ENCODE measurements around the gene RNASE7.
A peak's percentile ranks its signal among the peaks of the same experiment; 100 is the strongest.

Gene RNASE7

DNA sequence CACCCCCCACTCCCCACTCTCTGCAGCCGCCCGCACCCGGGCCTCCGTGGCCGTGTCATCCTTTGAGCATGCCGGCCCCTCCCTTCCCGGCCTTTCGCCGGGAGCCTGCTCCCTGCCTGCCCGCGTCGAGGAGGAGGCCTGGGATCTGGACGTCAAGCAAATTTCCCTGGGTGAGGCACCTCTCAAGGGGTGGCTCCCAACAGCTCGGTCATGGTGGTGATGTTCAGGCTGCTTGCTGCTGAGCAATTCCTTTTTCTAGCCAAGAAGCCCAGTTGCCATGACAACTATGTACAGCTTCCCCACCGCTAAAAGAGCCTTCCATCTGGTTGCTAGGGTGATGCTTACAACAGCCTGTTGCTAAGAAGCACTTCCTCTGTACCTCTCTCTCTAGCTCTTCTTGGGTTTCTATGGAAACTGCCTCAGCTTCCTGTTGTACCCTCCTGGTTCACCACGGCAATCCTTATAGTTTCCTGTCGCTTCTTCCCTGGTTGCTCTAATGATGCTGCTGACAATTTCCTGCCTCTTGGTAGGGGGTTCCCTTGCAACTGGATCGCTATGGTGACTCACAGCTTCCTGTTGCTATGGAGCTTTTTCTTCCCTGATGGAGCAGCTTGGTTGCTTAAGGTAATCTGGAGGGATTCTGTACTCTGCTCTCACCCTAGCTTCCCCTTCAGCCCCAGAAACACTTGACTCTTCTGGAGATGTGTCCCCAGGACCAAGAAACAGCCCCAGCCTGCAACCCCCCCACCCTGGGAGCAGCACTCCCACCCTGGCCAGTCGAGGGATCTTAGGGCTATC is 45.3 kb downstream of the RNASE7 start:
- intact Hi-C loops (cut with micrococcal nuclease) = loop anchor here (1.0 kb wide), 1 partner anchor 16 kb away; no protein-coding TSS in a partner anchor
- Mint-ChIP-seq H3K36me3 (ENCODE audit: low read depth) (peaks cover 100% of the 10 kb centered on the region), H3K27me3 (no peaks in the 10 kb centered on the region), H3K4me3 (no peak overlapping the region), H3K9me3 (no peaks in the 10 kb centered on the region), H3K4me1 (ENCODE audit: low read depth) (peaks cover 72% of the 10 kb centered on the region), H3K27ac (peak overlapping the region; percentile 55)

DNA sequence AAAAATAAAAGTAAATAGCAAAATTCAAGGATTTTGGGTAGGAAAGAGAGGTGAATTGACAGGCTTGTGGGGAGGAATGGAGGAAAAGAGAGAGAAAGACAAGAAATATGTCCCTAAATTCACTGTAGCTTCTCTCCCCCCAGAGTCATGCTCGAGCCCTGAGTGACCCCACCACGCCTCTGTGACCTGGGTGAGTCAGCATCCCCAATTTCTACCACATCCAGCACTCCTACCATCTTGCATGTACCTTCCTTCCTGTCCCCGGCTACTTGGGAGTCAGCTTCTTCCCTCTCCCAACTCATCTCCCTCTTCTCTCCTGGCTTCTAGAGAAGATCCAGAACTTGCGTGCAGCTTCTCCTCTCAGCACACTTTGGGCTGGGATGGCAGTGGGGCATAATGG is 46.5 kb downstream of the RNASE7 start:
- no peaks in the 10 kb centered on the region for H3K27me3 Mint-ChIP-seq
- H3K4me3 Mint-ChIP-seq = no peak overlapping the region
- H3K9me3 Mint-ChIP-seq = no peaks in the 10 kb centered on the region
- peak overlapping the region; percentile 24 for H3K27ac Mint-ChIP-seq
- peaks cover 99% of the 10 kb centered on the region for H3K36me3 Mint-ChIP-seq (ENCODE audit: low read depth)
- H3K4me1 Mint-ChIP-seq (ENCODE audit: low read depth) = peaks cover 75% of the 10 kb centered on the region
- intact Hi-C loops (cut with micrococcal nuclease) = no loop called here

- peak overlapping the region; percentile 24 for H3K27ac Mint-ChIP-seq
- no peaks in the 10 kb centered on the region for H3K9me3 Mint-ChIP-seq
- peaks cover 93% of the 10 kb centered on the region for H3K36me3 Mint-ChIP-seq (ENCODE audit: low read depth)
- no peak overlapping the region for H3K4me3 Mint-ChIP-seq
- peaks cover 76% of the 10 kb centered on the region for H3K4me1 Mint-ChIP-seq (ENCODE audit: low read depth)
- intact Hi-C loops (cut with micrococcal nuclease) = no loop called here
- no peaks in the 10 kb centered on the region for H3K27me3 Mint-ChIP-seq
Observed at GRCh38 chr14:21089271-21089670, 47.1 kb downstream of the RNASE7 start.

- peaks cover 73% of the 10 kb centered on the region for H3K4me1 Mint-ChIP-seq (ENCODE audit: low read depth)
- no peak overlapping the region for H3K4me3 Mint-ChIP-seq
- H3K27ac Mint-ChIP-seq = no peak overlapping the region
- H3K9me3 Mint-ChIP-seq = no peaks in the 10 kb centered on the region
- peaks cover 88% of the 10 kb centered on the region for H3K36me3 Mint-ChIP-seq (ENCODE audit: low read depth)
- H3K27me3 Mint-ChIP-seq = no peaks in the 10 kb centered on the region
- intact Hi-C loops (cut with micrococcal nuclease) = loop anchor here (2.0 kb wide), 1 partner anchor 15 kb away; no protein-coding TSS in a partner anchor
Observed at GRCh38 chr14:21089877-21090193, 47.7 kb downstream of the RNASE7 start.

DNA sequence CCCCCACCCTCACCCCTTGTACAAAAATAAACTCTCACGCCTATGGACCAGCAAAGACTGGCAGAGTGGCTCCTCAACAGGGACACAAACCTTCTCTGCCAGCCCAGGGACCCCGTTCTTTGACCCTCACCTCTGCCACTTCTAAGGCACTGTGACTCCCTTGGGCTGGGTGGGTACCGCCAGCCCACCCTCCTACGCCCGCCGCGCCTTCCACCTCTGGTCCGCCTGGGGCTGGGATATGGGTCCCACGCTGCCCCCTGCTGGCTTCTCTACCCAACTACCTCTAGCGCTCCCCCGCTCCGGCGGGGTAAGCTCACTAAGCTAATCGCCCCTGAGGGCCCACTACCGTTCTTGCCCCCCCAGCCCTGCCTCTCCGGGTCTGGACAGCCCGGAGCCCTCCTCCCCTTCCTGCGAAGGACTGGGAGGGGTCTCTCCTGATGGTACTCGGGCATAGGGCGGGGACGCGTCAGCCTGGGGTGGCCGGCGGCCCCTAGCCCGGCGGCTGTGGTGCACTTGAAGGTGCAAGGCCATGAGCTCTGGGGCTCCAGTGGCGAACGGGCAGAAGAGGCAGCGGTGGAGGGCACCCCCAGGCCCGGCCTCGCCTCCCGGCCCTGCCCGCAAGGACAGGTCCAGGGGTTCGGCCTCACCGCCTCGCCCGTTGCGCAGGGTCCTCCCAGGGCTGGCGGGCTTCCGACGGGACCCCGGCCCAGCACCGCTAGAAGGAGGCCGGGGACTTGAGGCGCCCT is 48.2 kb downstream of the RNASE7 start:
- intact Hi-C loops (cut with micrococcal nuclease) = loop anchor here (2.0 kb wide), 1 partner anchor 14 kb away; no protein-coding TSS in a partner anchor
- H3K36me3 Mint-ChIP-seq (ENCODE audit: low read depth) = peaks cover 82% of the 10 kb centered on the region
- no peaks in the 10 kb centered on the region for H3K9me3 Mint-ChIP-seq
- peaks cover 68% of the 10 kb centered on the region for H3K4me1 Mint-ChIP-seq (ENCODE audit: low read depth)
- H3K27ac Mint-ChIP-seq = peak overlapping the region; percentile 2
- no peak overlapping the region for H3K4me3 Mint-ChIP-seq
- no peaks in the 10 kb centered on the region for H3K27me3 Mint-ChIP-seq

GRCh38 chr14:21090940-21091663 is 48.9 kb downstream of the RNASE7 start:
- no peak overlapping the region for H3K4me3 Mint-ChIP-seq
- intact Hi-C loops (cut with micrococcal nuclease) = loop anchor here (2.0 kb wide), 1 partner anchor 14 kb away; no protein-coding TSS in a partner anchor
- peaks cover 75% of the 10 kb centered on the region for H3K36me3 Mint-ChIP-seq (ENCODE audit: low read depth)
- H3K27me3 Mint-ChIP-seq = no peaks in the 10 kb centered on the region
- peak overlapping the region; percentile 17 for H3K27ac Mint-ChIP-seq
- H3K9me3 Mint-ChIP-seq = no peaks in the 10 kb centered on the region
- H3K4me1 Mint-ChIP-seq (ENCODE audit: low read depth) = peaks cover 61% of the 10 kb centered on the region

DNA sequence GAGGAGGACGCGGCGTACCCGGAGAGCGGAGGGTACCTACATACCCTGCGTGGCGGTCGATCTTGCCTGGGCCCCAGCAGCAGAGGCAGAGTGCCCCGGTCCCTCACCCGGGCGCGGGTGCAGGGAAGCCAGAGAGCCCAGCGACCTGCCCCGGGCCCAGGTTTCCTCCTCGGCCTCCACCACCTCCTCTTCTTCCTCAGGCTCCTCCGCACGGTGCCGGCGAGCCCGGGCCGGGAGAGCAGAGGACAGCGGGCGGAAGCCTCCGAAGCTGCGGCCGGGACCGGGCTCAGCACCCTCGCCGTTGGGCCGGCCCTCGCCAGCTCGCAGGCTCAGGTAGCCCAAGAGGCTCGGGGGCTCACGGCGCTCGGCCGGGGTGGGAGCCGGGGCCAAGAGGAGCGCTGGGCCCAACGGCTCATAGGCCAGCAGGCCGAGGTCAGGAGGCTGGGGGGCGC is 49.7 kb downstream of the RNASE7 start:
- H3K36me3 Mint-ChIP-seq (ENCODE audit: low read depth) = peaks cover 68% of the 10 kb centered on the region
- H3K9me3 Mint-ChIP-seq = no peaks in the 10 kb centered on the region
- no peak overlapping the region for H3K4me3 Mint-ChIP-seq
- H3K27ac Mint-ChIP-seq = peak overlapping the region; percentile 17
- peaks cover 60% of the 10 kb centered on the region for H3K4me1 Mint-ChIP-seq (ENCODE audit: low read depth)
- intact Hi-C loops (cut with micrococcal nuclease) = loop anchor here (1.0 to 2.0 kb wide), 2 partner anchors 13 to 24 kb away; no protein-coding TSS in a partner anchor
- no peaks in the 10 kb centered on the region for H3K27me3 Mint-ChIP-seq

- intact Hi-C loops (cut with micrococcal nuclease) = loop anchor here (1.0 kb wide), 1 partner anchor 24 kb away; no protein-coding TSS in a partner anchor
- Mint-ChIP-seq H3K27ac (no peak overlapping the region), H3K4me1 (ENCODE audit: low read depth) (peaks cover 60% of the 10 kb centered on the region), H3K36me3 (ENCODE audit: low read depth) (peaks cover 62% of the 10 kb centered on the region), H3K27me3 (no peaks in the 10 kb centered on the region), H3K9me3 (no peaks in the 10 kb centered on the region), H3K4me3 (no peak overlapping the region)
Observed at GRCh38 chr14:21092273-21093011, 50.3 kb downstream of the RNASE7 start.

DNA sequence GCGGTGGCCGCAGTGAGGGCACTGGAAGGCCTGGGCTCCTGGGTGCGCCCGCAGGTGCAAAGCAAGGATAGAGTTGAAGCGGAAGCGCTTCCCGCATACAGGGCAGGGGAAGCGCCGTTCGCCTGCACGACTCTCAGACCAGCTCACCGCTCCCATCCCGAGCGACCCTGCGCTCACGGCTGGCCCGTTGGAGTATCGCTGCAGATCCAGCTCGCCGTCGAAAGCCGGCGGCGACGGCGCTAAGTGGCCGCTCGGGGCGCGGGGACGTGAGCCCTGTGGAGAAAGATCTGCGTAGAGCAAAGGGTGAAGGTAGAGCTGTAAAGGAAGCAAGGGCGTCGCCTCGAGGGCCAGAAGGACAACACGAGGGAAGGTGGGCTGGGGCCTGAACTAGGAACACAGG is 50.9 kb downstream of the RNASE7 start:
- intact Hi-C loops (cut with micrococcal nuclease) = no loop called here
- peaks cover 58% of the 10 kb centered on the region for H3K4me1 Mint-ChIP-seq (ENCODE audit: low read depth)
- no peak overlapping the region for H3K4me3 Mint-ChIP-seq
- H3K36me3 Mint-ChIP-seq (ENCODE audit: low read depth) = peaks cover 56% of the 10 kb centered on the region
- no peaks in the 10 kb centered on the region for H3K27me3 Mint-ChIP-seq
- H3K27ac Mint-ChIP-seq = no peak overlapping the region
- no peaks in the 10 kb centered on the region for H3K9me3 Mint-ChIP-seq

Data from dendritic cell treated with granulocyte-macrophage colony-stimulating factor and Interleukin-4, amounts not matched to agents 40 ng/mL and 50 ng/mL, for 4 days (primary cell).